Vagina (tissue), 2 donors: ENCODE measurements around the gene IFT122.

ENCODE experiments used
- POLR2A ChIP-seq, 2 donors: fragments of 450-650 bp; IDR thresholded peaks; one replicate each; pipeline ENCODE4 v1.6.1; 2017; ENCODE audit warnings: antibody characterized with exemption in 2 of 2, mild to moderate bottlenecking in 2 of 2, moderate library complexity in 2 of 2
- POLR2AphosphoS5 ChIP-seq, 2 donors: sonication (generic); formaldehyde crosslinking; IDR thresholded peaks; one replicate each; pipeline ENCODE4 v1.9.0; 2017; ENCODE audit warnings: antibody characterized with exemption in 2 of 2, mild to moderate bottlenecking in 2 of 2, low read depth in 1 of 2; ENCODE audit not compliant: insufficient read depth in 1 of 2
- TF ChIP-seq, protein P1 (sequence below), 3 experiments: fragments of 450-650 bp in 2 of 3; fragments of 200-600 bp in 1 of 3; sonication (generic) in 1 of 3; IDR thresholded peaks; one replicate each; pipeline ENCODE4 v1.5.1; 2017 to 2019; ENCODE audit warnings: antibody characterized with exemption in 3 of 3, mild to moderate bottlenecking in 2 of 3, moderate library complexity in 2 of 3

GRCh38 chr3:129410971-129411370 is 29.1 kb upstream of the IFT122 start:
- TF ChIP-seq, protein P1, sequence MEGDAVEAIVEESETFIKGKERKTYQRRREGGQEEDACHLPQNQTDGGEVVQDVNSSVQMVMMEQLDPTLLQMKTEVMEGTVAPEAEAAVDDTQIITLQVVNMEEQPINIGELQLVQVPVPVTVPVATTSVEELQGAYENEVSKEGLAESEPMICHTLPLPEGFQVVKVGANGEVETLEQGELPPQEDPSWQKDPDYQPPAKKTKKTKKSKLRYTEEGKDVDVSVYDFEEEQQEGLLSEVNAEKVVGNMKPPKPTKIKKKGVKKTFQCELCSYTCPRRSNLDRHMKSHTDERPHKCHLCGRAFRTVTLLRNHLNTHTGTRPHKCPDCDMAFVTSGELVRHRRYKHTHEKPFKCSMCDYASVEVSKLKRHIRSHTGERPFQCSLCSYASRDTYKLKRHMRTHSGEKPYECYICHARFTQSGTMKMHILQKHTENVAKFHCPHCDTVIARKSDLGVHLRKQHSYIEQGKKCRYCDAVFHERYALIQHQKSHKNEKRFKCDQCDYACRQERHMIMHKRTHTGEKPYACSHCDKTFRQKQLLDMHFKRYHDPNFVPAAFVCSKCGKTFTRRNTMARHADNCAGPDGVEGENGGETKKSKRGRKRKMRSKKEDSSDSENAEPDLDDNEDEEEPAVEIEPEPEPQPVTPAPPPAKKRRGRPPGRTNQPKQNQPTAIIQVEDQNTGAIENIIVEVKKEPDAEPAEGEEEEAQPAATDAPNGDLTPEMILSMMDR (IDR thresholded peaks at IDR 0.05), result no peak
- TF ChIP-seq POLR2A (IDR thresholded peaks at IDR 0.05) (no peak), POLR2AphosphoS5 (IDR thresholded peaks at IDR 0.05; ENCODE audit: insufficient read depth in 1 of 2, low read depth in 1 of 2) (no peak)
